Stimulated activated CD4-positive, alpha-beta T cell treated with anti-CD3 and anti-CD28 coated beads, TNF-alpha, amount 100 ng/mL, for 24 hours (primary cell): Measurements from ENCODE around the gene UQCRC1.

Experiments used
- DNase-seq, 3 experiments: peaks; one replicate each; pipeline ENCODE4 v3.0.0-alpha.2; 2020; ENCODE audit warnings: low read depth in 3 of 3

The UQCRC1 gene

GRCh38 chr3:48572517-48572916, 36.9 kb downstream of the UQCRC1 start:
- DNase-seq = no peak

GRCh38 chr3:48571938-48572337, 37.5 kb downstream of the UQCRC1 start:
- DNase-seq = no peak

GRCh38 chr3:48569808-48570450, 39.5 kb downstream of the UQCRC1 start:
- no peak for DNase-seq

- no peak for DNase-seq
These were observed 40.0 kb downstream of the UQCRC1 start for GRCh38 chr3:48569400-48569799.

GRCh38 chr3:48568476-48568875, 41.0 kb downstream of the UQCRC1 start:
- no peak for DNase-seq

GRCh38 chr3:48567500-48567899, 41.9 kb downstream of the UQCRC1 start:
- DNase-seq = no peak

- DNase-seq = no peak
These were observed 42.4 kb downstream of the UQCRC1 start for GRCh38 chr3:48567090-48567489.

GRCh38 chr3:48566401-48566760, 43.1 kb downstream of the UQCRC1 start:
- no peak for DNase-seq

GRCh38 chr3:48565591-48566400, 43.6 kb downstream of the UQCRC1 start:
- no peak for DNase-seq

GRCh38 chr3:48565186-48565585, 44.3 kb downstream of the UQCRC1 start:
- no peak for DNase-seq

- DNase-seq = no peak
These were observed 44.8 kb downstream of the UQCRC1 start for GRCh38 chr3:48564667-48565066.

GRCh38 chr3:48564022-48564421, 45.4 kb downstream of the UQCRC1 start:
- DNase-seq = no peak

GRCh38 chr3:48563382-48563918, 46.0 kb downstream of the UQCRC1 start, which contains the start of gene UCN2:
Gene UCN2, minus strand, starts transcription at chr3:48563781. Its CDS starts 657 bp downstream, at chr3:48563124.
- no peak for DNase-seq

GRCh38 chr3:48562367-48563095, 46.9 kb downstream of the UQCRC1 start:
- no peak for DNase-seq

- DNase-seq = no peak
These were observed 48.3 kb downstream of the UQCRC1 start for GRCh38 chr3:48561045-48561736.

- DNase-seq = no peak
These were observed 48.8 kb downstream of the UQCRC1 start for GRCh38 chr3:48560648-48561018.

GRCh38 chr3:48558493-48559134, 50.8 kb downstream of the UQCRC1 start:
- DNase-seq = no peak

GRCh38 chr3:48556796-48557626, 52.4 kb downstream of the UQCRC1 start, which contains the start of gene PFKFB4:
Gene PFKFB4, minus strand, starts transcription at chr3:48556803. Its CDS starts 26 bp downstream, at chr3:48556777.
- peak; percentile 98 to 99 (median 99) for DNase-seq

GRCh38 chr3:48555949-48556795, 53.3 kb downstream of the UQCRC1 start:
- no peak for DNase-seq
